Epithelial cell of alveolus of lung (primary cell): ENCODE results near the gene TBL1X. TPM values are rescaled to one million over a fixed set of nuclear protein-coding genes. Genes with fewer than 3 reads are reported as not detected.

Experiments
- total RNA-seq: library from RNA; depleted of rRNA; stranded (reverse); fragments of >200 nt; gene quantifications from 2 replicates; pipeline ENCODE4 v1.2.1, GENCODE V29; 2015

Gene TBL1X
- total RNA-seq = 22.9 and 49.5 TPM in 2 replicates

GRCh38 chrX:9464435-9465371, at the start of gene TBL1X:
TSS of gene TBL1X (plus strand) at chrX:9465058. CDS start at chrX:9653587, 188,529 bp downstream.

DNA sequence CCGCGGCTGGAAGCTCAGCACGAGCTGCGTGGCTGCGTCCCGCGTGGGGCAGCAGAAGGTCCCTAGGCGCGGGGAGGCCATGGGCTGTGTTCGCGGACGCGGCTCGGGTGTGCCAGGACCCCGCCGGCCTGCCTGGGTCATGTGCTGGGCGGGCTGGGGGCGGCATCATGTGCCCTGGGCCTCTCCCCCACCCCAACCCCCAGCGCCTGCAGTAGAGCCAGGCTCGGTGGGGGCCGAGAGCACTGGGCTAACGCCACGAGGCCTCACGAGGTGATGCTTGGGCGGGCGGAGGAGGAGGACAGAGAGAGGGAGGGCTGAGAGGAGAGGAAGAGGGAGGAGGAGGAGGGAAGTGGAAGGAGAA, 300.9 kb downstream of the TBL1X start, which contains the start of gene GPR143:
GPR143 (minus strand) TSS at position 111 of the 361 bp plus-strand sequence; CDS start at position 81, 30 bp downstream.

GRCh38 chrX:9785944-9786797, 321.3 kb downstream of the TBL1X start, which contains the start of gene SHROOM2:
TSS of gene SHROOM2 (plus strand) at chrX:9786429. CDS start at chrX:9786546, 117 bp downstream.

